Muscle layer of colon (tissue), 2 donors: ENCODE results near the gene VPS41.
"Not testable (repeated sequence)": the region's sequence is repeated elsewhere in the genome, so short reads cannot be mapped to it uniquely, and the experiment has no call there.

Experiments used
- H3K27ac ChIP-seq: one replicate; pipeline ENCODE4 v1.7.0; 2013; ENCODE audit warnings: low read depth, mild to moderate bottlenecking, low read length, moderate library complexity
- H3K27me3 ChIP-seq, 2 donors: one replicate each; pipeline ENCODE4 v1.7.0; 2013; ENCODE audit warnings: low read length in 2 of 2, mild to moderate bottlenecking in 2 of 2; ENCODE audit not compliant: insufficient read depth in 2 of 2, control insufficient read depth in 1 of 2
- H3K36me3 ChIP-seq: one replicate; pipeline ENCODE4 v1.7.0; 2013; ENCODE audit warnings: mild to moderate bottlenecking, low read length; ENCODE audit not compliant: insufficient read depth
- H3K4me1 ChIP-seq: one replicate; pipeline ENCODE4 v1.7.0; 2013; ENCODE audit warnings: mild to moderate bottlenecking, low read length; ENCODE audit not compliant: insufficient read depth
- H3K4me3 ChIP-seq, 2 donors: one replicate each; pipeline ENCODE4 v1.7.0; 2013; ENCODE audit warnings: low read length in 2 of 2, low read depth in 1 of 2, mild to moderate bottlenecking in 1 of 2, moderate library complexity in 1 of 2
- H3K9ac ChIP-seq: one replicate; pipeline ENCODE4 v1.7.0; 2013; ENCODE audit warnings: low read length
- H3K9me3 ChIP-seq: one replicate; pipeline ENCODE4 v1.7.0; 2013; ENCODE audit warnings: mild to moderate bottlenecking, low read length
- donor health status: abdominal sarcoma.
- donor health status: Adenocarcinoma of cecum.

Gene VPS41

GRCh38 chr7:38908759-38909335, at the start of gene VPS41:
Gene VPS41, minus strand, starts transcription at chr7:38909191. Its CDS starts 17 bp downstream, at chr7:38909174.
- H3K27ac ChIP-seq: peak within 1 kb of the TSS; percentile 26
- H3K4me1 ChIP-seq: peaks cover 7% of the 10 kb centered on the region
- no peaks in the 10 kb centered on the region for H3K9me3 ChIP-seq
- H3K27me3 ChIP-seq: no peaks in the 10 kb centered on the region
- H3K9ac ChIP-seq: peak within 1 kb of the TSS; percentile 13
- no peaks in the 10 kb centered on the region for H3K36me3 ChIP-seq
- H3K4me3 ChIP-seq: peak within 1 kb of the TSS; percentile 70 to 92

GRCh38 chr7:38955892-38956291, 46.9 kb upstream of the VPS41 start:
- Histone ChIP-seq H3K27ac (no peak overlapping the region), H3K9me3 (no peaks in the 10 kb centered on the region), H3K4me3 (no peak overlapping the region), H3K27me3 (no peaks in the 10 kb centered on the region), H3K4me1 (no peaks in the 10 kb centered on the region), H3K9ac (no peak overlapping the region), H3K36me3 (no peaks in the 10 kb centered on the region)

- Histone ChIP-seq H3K9me3 (no peaks in the 10 kb centered on the region), H3K27me3 (no peaks in the 10 kb centered on the region), H3K27ac (no peak overlapping the region), H3K36me3 (no peaks in the 10 kb centered on the region), H3K4me3 (no peak overlapping the region), H3K9ac (no peak overlapping the region), H3K4me1 (no peaks in the 10 kb centered on the region)
Observed at GRCh38 chr7:38953971-38954370, 45.0 kb upstream of the VPS41 start.

- no peak overlapping the region for H3K9ac ChIP-seq
- H3K27ac ChIP-seq: no peak overlapping the region
- no peaks in the 10 kb centered on the region for H3K9me3 ChIP-seq
- H3K27me3 ChIP-seq: no peaks in the 10 kb centered on the region
- no peaks in the 10 kb centered on the region for H3K4me1 ChIP-seq
- H3K4me3 ChIP-seq: no peak overlapping the region
- H3K36me3 ChIP-seq: no peaks in the 10 kb centered on the region
Observed at GRCh38 chr7:38953227-38953626, 44.2 kb upstream of the VPS41 start.

- H3K27ac ChIP-seq: no peak overlapping the region
- no peaks in the 10 kb centered on the region for H3K27me3 ChIP-seq
- no peak overlapping the region for H3K9ac ChIP-seq
- no peaks in the 10 kb centered on the region for H3K4me1 ChIP-seq
- no peaks in the 10 kb centered on the region for H3K9me3 ChIP-seq
- H3K4me3 ChIP-seq: no peak overlapping the region
- H3K36me3 ChIP-seq: no peaks in the 10 kb centered on the region
Observed at GRCh38 chr7:38951213-38951612, 42.2 kb upstream of the VPS41 start.

GRCh38 chr7:38950309-38950708, 41.3 kb upstream of the VPS41 start:
- H3K4me3 ChIP-seq: no peak overlapping the region
- H3K27ac ChIP-seq: no peak overlapping the region
- H3K4me1 ChIP-seq: no peaks in the 10 kb centered on the region
- no peaks in the 10 kb centered on the region for H3K27me3 ChIP-seq
- no peaks in the 10 kb centered on the region for H3K9me3 ChIP-seq
- no peak overlapping the region for H3K9ac ChIP-seq
- H3K36me3 ChIP-seq: no peaks in the 10 kb centered on the region

GRCh38 chr7:38947541-38947940, 38.5 kb upstream of the VPS41 start:
- not testable (repeated sequence) for H3K4me1 ChIP-seq, H3K27ac ChIP-seq, H3K27me3 ChIP-seq, H3K4me3 ChIP-seq, H3K36me3 ChIP-seq, H3K9me3 ChIP-seq, H3K9ac ChIP-seq

GRCh38 chr7:38942431-38943051, 33.5 kb upstream of the VPS41 start:
- Histone ChIP-seq H3K36me3 (no peaks in the 10 kb centered on the region), H3K9ac (no peak overlapping the region), H3K4me1 (no peaks in the 10 kb centered on the region), H3K27me3 (no peaks in the 10 kb centered on the region), H3K9me3 (no peaks in the 10 kb centered on the region), H3K4me3 (no peak overlapping the region), H3K27ac (no peak overlapping the region)

- Histone ChIP-seq H3K36me3 (no peaks in the 10 kb centered on the region), H3K27me3 (no peaks in the 10 kb centered on the region), H3K27ac (no peak overlapping the region), H3K9ac (no peak overlapping the region), H3K4me1 (no peaks in the 10 kb centered on the region), H3K9me3 (no peaks in the 10 kb centered on the region), H3K4me3 (no peak overlapping the region)
Observed at GRCh38 chr7:38940774-38941173, 31.8 kb upstream of the VPS41 start.

GRCh38 chr7:38938589-38938988, 29.6 kb upstream of the VPS41 start:
- Histone ChIP-seq H3K4me1 (no peaks in the 10 kb centered on the region), H3K36me3 (no peaks in the 10 kb centered on the region), H3K27me3 (no peaks in the 10 kb centered on the region), H3K27ac (no peak overlapping the region), H3K9me3 (no peaks in the 10 kb centered on the region), H3K4me3 (no peak overlapping the region), H3K9ac (no peak overlapping the region)

GRCh38 chr7:38938001-38938485, 29.1 kb upstream of the VPS41 start:
- no peak overlapping the region for H3K4me3 ChIP-seq
- H3K9me3 ChIP-seq: no peaks in the 10 kb centered on the region
- no peaks in the 10 kb centered on the region for H3K27me3 ChIP-seq
- H3K27ac ChIP-seq: no peak overlapping the region
- H3K9ac ChIP-seq: no peak overlapping the region
- no peaks in the 10 kb centered on the region for H3K36me3 ChIP-seq
- H3K4me1 ChIP-seq: no peaks in the 10 kb centered on the region

- H3K9me3 ChIP-seq: no peaks in the 10 kb centered on the region
- no peaks in the 10 kb centered on the region for H3K4me1 ChIP-seq
- H3K36me3 ChIP-seq: no peaks in the 10 kb centered on the region
- H3K27me3 ChIP-seq: no peaks in the 10 kb centered on the region
- no peak overlapping the region for H3K9ac ChIP-seq
- H3K4me3 ChIP-seq: no peak overlapping the region
- H3K27ac ChIP-seq: no peak overlapping the region
Observed at GRCh38 chr7:38936641-38937040, 27.6 kb upstream of the VPS41 start.
